CD14-positive monocyte (primary cell): ENCODE measurements around the gene BRAT1. TPM values are rescaled to one million over a fixed set of nuclear protein-coding genes. Genes with fewer than 3 reads are reported as not detected.

Experiments
- DNase-seq, 3 donors: peaks; one replicate each; pipeline ENCODE4 v3.0.0-alpha.2; 2011 to 2022
- H2AFZ ChIP-seq: 2 replicates; pipeline ENCODE4 v1.6.0; 2012; ENCODE audit warnings: mild to moderate bottlenecking, low read depth, low read length, inconsistent platforms; ENCODE audit not compliant: insufficient read depth, poor library complexity, severe bottlenecking
- H3K27ac ChIP-seq, 2 donors: 1 replicate in 1 of 2; 2 replicates in 1 of 2; pipeline ENCODE4 v1.5.1; 2012 to 2013; ENCODE audit warnings: low read length in 2 of 2, control low read depth in 1 of 2, inconsistent platforms in 1 of 2, low read depth in 1 of 2, mild to moderate bottlenecking in 1 of 2
- H3K27me3 ChIP-seq, 2 donors: one replicate each; pipeline versions ENCODE4 v1.6.0 to v1.6.1; 2011 to 2013; ENCODE audit warnings: low read length in 2 of 2; ENCODE audit not compliant: control insufficient read depth in 2 of 2, insufficient read depth in 2 of 2
- H3K36me3 ChIP-seq, 2 donors: replicated peaks in 1 of 2; 1 replicate in 1 of 2; 2 replicates in 1 of 2; pipeline versions ENCODE4 v1.5.1 to v1.6.1; 2012 to 2013; ENCODE audit warnings: low read length in 2 of 2, control low read depth in 1 of 2, inconsistent platforms in 1 of 2, mild to moderate bottlenecking in 1 of 2; ENCODE audit not compliant: insufficient read depth in 2 of 2, control insufficient read depth in 1 of 2
- H3K4me1 ChIP-seq, 2 donors: 1 replicate in 1 of 2; 2 replicates in 1 of 2; pipeline versions ENCODE4 v1.5.1 to v1.6.1; 2012 to 2013; ENCODE audit warnings: low read length in 2 of 2, control low read depth in 1 of 2, inconsistent platforms in 1 of 2, mild to moderate bottlenecking in 1 of 2, moderate library complexity in 1 of 2; ENCODE audit not compliant: insufficient read depth in 2 of 2, control insufficient read depth in 1 of 2
- H3K4me2 ChIP-seq: replicated peaks from 2 replicates; pipeline ENCODE3; 2012; ENCODE audit warnings: low read length, moderate library complexity, mild to moderate bottlenecking; ENCODE audit not compliant: poor library complexity, severe bottlenecking; ENCODE audit errors: extremely low read depth
- H3K4me3 ChIP-seq, 3 experiments: fragments of 200-600 bp in 1 of 3; sonication (generic) in 1 of 3; replicated peaks in 1 of 3; 1 replicate in 2 of 3; 2 replicates in 1 of 3; pipeline ENCODE4 v1.5.1; 2011 to 2013; ENCODE audit warnings: low read length in 3 of 3, mild to moderate bottlenecking in 3 of 3, control low read depth in 2 of 3, low read depth in 2 of 3, inconsistent platforms in 1 of 3, moderate library complexity in 1 of 3
- H3K79me2 ChIP-seq: 2 replicates; pipeline ENCODE4 v1.6.0; 2012; ENCODE audit warnings: mild to moderate bottlenecking, control low read depth, inconsistent platforms, low read length, moderate library complexity; ENCODE audit not compliant: insufficient read depth
- H3K9ac ChIP-seq: 2 replicates; pipeline ENCODE4 v1.6.0; 2017; ENCODE audit warnings: low read length, mild to moderate bottlenecking; ENCODE audit not compliant: insufficient read depth, poor library complexity, severe bottlenecking
- H3K9me3 ChIP-seq, 2 donors: replicated peaks in 1 of 2; 1 replicate in 1 of 2; 2 replicates in 1 of 2; pipeline versions ENCODE4 v1.5.1 to v1.6.1; 2012 to 2013; ENCODE audit warnings: low read length in 2 of 2, control low read depth in 1 of 2; ENCODE audit not compliant: control insufficient read depth in 1 of 2, insufficient read depth in 1 of 2
- H4K20me1 ChIP-seq: 2 replicates; pipeline ENCODE4 v1.6.0; 2012; ENCODE audit warnings: mild to moderate bottlenecking, low read length, control low read depth, moderate library complexity; ENCODE audit not compliant: insufficient read depth
- H3K27ac Mint-ChIP-seq, 7 donors: one replicate each; pipeline ENCODE4 v1.8.0; 2020; ENCODE audit warnings: mild to moderate bottlenecking in 7 of 7, mixed read lengths in 7 of 7, moderate library complexity in 6 of 7, inconsistent platforms in 2 of 7
- H3K27me3 Mint-ChIP-seq, 3 donors: one replicate each; pipeline ENCODE4 v1.8.0; 2021 to 2022; ENCODE audit warnings: low read depth in 3 of 3, mild to moderate bottlenecking in 3 of 3, mixed read lengths in 3 of 3, moderate library complexity in 3 of 3, inconsistent platforms in 1 of 3
- H3K36me3 Mint-ChIP-seq, 2 donors: one replicate each; pipeline ENCODE4 v1.8.0; 2020; ENCODE audit warnings: mixed read lengths in 2 of 2, inconsistent platforms in 1 of 2, mild to moderate bottlenecking in 1 of 2
- H3K4me1 Mint-ChIP-seq: one replicate; pipeline ENCODE4 v1.8.0; 2020; ENCODE audit warnings: mild to moderate bottlenecking, mixed read lengths
- H3K4me3 Mint-ChIP-seq, 2 donors: one replicate each; pipeline ENCODE4 v1.8.0; 2020; ENCODE audit warnings: mild to moderate bottlenecking in 2 of 2, mixed read lengths in 2 of 2, moderate library complexity in 1 of 2
- H3K9me3 Mint-ChIP-seq, 7 donors: one replicate each; pipeline ENCODE4 v1.8.0; 2020 to 2022; ENCODE audit warnings: mixed read lengths in 7 of 7, mild to moderate bottlenecking in 6 of 7, moderate library complexity in 6 of 7, inconsistent platforms in 2 of 7
- WGBS: methylation state at CpG from one replicate; pipeline ENCODE4 v1.1.5; 2013; ENCODE audit warnings: missing lambda C conversion rate; ENCODE audit not compliant: insufficient coverage; 5-methylcytosine and 5-hydroxymethylcytosine counted together
- intact Hi-C, 2 donors: fragments of 100-400 bp; cut with micrococcal nuclease; formaldehyde crosslinking; loops; one replicate each; pipeline versions ENCODE4 v1.15.0 to v1.15.1; 2023
- polyA plus RNA-seq, 3 donors: library from polyadenylated mRNA; depleted of rRNA in 1 of 3; unstranded in 2 of 3; stranded (reverse) in 1 of 3; fragments of 300-500 nt in 2 of 3; fragments of >200 nt in 1 of 3; fragmentation: Illumina TruSeq in 2 of 3; gene quantifications; 1 replicate in 2 of 3; 2 replicates in 1 of 3; pipeline ENCODE4 v1.2.3, GENCODE V29; 2012 to 2021
- TF ChIP-seq, protein P1 (sequence below): fragments of 200-600 bp; IDR thresholded peaks from one replicate; pipeline ENCODE4 v1.8.0; 2022; ENCODE audit warnings: antibody characterized with exemption, mild to moderate bottlenecking

The BRAT1 gene
- polyA plus RNA-seq, 3 donors: 31.6 to 34.2 (median 32.5) TPM

DNA sequence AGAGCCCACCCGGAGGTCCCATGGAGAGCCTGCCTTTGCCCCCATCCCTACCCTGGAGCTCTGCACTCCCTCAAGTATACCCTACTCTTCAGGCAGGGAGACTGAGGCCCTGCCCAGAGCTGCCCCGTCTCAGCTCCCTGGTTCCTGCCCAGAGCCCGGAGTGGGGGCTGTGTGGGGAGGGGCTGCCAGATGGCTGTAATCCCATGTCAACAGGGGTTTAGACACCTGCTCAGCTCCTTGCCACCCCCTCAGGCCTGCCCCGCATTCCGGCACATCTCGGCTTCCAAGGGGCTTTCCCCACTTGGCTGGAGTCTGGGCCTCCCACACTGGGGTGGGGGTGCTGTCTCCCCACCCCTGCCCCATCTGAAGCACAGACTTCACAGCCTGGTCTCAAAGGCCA, 56.6 kb downstream of the BRAT1 start:
- no peaks in the 10 kb centered on the region for H3K79me2 ChIP-seq
- no peak overlapping the region for H3K27ac ChIP-seq
- H3K4me2 ChIP-seq: no peak overlapping the region
- no peaks in the 10 kb centered on the region for H3K36me3 ChIP-seq
- H3K4me3 Mint-ChIP-seq: no peak overlapping the region
- no peak overlapping the region for H3K27ac Mint-ChIP-seq
- H3K4me1 ChIP-seq: peaks cover 0 to 3% of the 10 kb centered on the region in 2 donors
- H3K36me3 Mint-ChIP-seq: no peaks in the 10 kb centered on the region
- H2AFZ ChIP-seq: no peak overlapping the region
- H4K20me1 ChIP-seq: no peaks in the 10 kb centered on the region
- H3K9me3 ChIP-seq: no peaks in the 10 kb centered on the region
- no peak overlapping the region for H3K4me3 ChIP-seq
- H3K27me3 Mint-ChIP-seq: peaks cover 16 to 34% (median 24%) of the 10 kb centered on the region in 3 donors
- H3K9me3 Mint-ChIP-seq: peaks cover 0 to 4% (median 2%) of the 10 kb centered on the region in 7 donors
- H3K27me3 ChIP-seq: peaks cover 0 to 16% of the 10 kb centered on the region in 2 donors
- no peak for DNase-seq
- intact Hi-C loops: no loop called here
- TF ChIP-seq, protein P1, sequence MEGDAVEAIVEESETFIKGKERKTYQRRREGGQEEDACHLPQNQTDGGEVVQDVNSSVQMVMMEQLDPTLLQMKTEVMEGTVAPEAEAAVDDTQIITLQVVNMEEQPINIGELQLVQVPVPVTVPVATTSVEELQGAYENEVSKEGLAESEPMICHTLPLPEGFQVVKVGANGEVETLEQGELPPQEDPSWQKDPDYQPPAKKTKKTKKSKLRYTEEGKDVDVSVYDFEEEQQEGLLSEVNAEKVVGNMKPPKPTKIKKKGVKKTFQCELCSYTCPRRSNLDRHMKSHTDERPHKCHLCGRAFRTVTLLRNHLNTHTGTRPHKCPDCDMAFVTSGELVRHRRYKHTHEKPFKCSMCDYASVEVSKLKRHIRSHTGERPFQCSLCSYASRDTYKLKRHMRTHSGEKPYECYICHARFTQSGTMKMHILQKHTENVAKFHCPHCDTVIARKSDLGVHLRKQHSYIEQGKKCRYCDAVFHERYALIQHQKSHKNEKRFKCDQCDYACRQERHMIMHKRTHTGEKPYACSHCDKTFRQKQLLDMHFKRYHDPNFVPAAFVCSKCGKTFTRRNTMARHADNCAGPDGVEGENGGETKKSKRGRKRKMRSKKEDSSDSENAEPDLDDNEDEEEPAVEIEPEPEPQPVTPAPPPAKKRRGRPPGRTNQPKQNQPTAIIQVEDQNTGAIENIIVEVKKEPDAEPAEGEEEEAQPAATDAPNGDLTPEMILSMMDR: no peak
- H3K9ac ChIP-seq: no peak overlapping the region
- 86% methylated on average over 1 of the region's 6 CpGs for WGBS
- peaks cover 2% of the 10 kb centered on the region for H3K4me1 Mint-ChIP-seq

DNA sequence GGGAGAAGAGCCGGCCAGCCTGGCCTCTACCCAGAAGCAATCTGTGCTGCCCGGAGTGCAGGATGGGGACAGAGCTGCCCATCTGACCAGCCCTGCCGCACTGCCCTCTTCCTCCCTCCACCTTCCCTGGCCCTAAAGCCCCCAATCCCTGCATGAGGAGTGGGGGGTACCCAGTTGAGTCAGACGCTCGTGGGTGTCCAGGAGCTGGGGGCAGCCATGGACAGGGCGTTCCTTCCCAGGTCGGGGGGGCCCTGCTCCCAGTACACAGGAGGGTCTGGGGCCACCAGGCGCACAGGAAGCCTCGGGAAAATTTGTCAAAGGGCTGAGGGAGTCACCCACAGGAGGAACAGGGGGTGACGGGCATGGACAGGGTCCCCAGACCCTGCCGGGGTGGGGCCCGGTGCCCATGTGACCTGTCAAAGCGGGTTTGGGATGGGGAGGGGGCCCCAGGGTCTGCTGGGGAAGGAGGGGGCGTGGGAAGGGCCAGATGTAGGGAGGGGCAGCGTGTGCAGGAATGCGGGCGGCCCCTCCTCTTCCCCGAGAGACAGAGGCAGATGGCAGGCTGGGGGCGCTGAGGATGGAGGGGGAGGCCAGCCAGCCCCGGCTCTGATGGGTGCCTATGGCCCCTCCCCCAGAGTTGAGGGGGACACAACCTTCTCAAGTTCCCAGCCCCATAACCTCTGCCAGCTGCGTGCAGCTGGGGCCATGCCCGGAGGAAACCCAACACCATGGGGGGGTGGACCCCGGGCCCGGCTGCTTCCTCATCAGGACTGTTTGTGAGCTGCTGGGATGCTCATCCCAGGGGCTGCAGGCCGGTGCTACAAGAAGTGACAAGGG, 57.6 kb downstream of the BRAT1 start:
- peaks cover 0 to 3% of the 10 kb centered on the region in 2 donors for H3K4me1 ChIP-seq
- no peak for DNase-seq
- TF ChIP-seq, protein P1: no peak
- H3K36me3 Mint-ChIP-seq: no peaks in the 10 kb centered on the region
- no peaks in the 10 kb centered on the region for H3K36me3 ChIP-seq
- H3K27me3 ChIP-seq: peaks cover 0 to 20% of the 10 kb centered on the region in 2 donors
- WGBS: 23% methylated on average over 17 of the region's 25 CpGs
- peak overlapping the region in 1 of 7 donors; percentile 23 for H3K27ac Mint-ChIP-seq
- H3K27ac ChIP-seq: no peak overlapping the region
- no peaks in the 10 kb centered on the region for H4K20me1 ChIP-seq
- no peak overlapping the region for H3K4me3 ChIP-seq
- H3K9ac ChIP-seq: peak overlapping the region; percentile 15
- peaks cover 16 to 34% (median 24%) of the 10 kb centered on the region in 3 donors for H3K27me3 Mint-ChIP-seq
- no peak overlapping the region for H3K4me2 ChIP-seq
- H3K9me3 Mint-ChIP-seq: peaks cover 0 to 4% (median 2%) of the 10 kb centered on the region in 7 donors
- no peak overlapping the region for H3K4me3 Mint-ChIP-seq
- H3K4me1 Mint-ChIP-seq: peaks cover 2% of the 10 kb centered on the region
- H2AFZ ChIP-seq: no peak overlapping the region
- H3K79me2 ChIP-seq: no peaks in the 10 kb centered on the region
- intact Hi-C loops: no loop called here
- H3K9me3 ChIP-seq: no peaks in the 10 kb centered on the region
